HG02588 (cell line): ENCODE results near the gene OPRM1.
A peak's percentile ranks its signal among the peaks of the same experiment; 100 is the strongest.
"Not testable (repeated sequence)": the region's sequence is repeated elsewhere in the genome, so short reads cannot be mapped to it uniquely, and the experiment has no call there.

Experiments used
- ATAC-seq: cut with Tn5 transposase; IDR thresholded peaks from one replicate; pipeline ENCODE4 v1.9.1; 2021; ENCODE audit warnings: mild to moderate bottlenecking, moderate library complexity; ENCODE audit not compliant: unreplicated experiment

Gene OPRM1

DNA sequence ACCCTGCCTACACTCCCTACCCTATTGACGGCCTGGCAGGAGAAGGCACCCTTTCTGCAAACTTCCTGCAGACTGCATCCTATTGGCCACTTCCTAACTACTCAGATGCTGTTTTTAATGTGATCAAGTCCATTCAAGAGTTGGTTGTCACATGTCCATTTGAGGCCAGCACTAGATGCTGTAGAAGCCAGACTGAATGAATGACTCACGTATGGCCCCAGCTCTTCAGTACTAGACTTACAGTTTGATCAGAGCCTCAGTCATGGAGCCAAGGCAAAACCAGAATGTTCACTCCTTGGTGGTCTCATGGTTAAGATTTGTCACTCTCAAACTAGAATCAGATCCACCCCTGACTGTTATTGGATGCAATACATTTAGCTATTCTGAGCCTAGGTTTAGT is 101.7 kb downstream of the OPRM1 start:
- no peak for ATAC-seq

DNA sequence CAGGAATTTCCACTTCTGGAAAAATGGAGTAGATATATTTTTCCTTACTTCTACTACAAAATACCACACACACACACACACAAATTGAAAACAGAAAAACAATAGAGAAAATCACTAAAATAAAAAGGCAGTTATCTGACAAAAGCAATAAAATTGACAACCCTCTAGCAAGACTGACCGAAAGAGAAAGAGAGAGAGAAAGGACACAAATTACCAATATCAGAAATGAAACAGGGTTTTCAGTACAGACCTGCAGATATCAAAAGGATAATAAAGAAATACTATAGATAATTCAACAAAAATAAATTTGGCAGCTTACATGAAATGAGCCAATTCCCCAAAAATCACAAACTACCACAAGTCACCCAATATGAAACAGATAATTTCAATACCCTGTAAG is 104.7 kb downstream of the OPRM1 start:
- no peak for ATAC-seq

GRCh38 chr6:154154389-154154967 is 115.4 kb downstream of the OPRM1 start:
- ATAC-seq = no peak

DNA sequence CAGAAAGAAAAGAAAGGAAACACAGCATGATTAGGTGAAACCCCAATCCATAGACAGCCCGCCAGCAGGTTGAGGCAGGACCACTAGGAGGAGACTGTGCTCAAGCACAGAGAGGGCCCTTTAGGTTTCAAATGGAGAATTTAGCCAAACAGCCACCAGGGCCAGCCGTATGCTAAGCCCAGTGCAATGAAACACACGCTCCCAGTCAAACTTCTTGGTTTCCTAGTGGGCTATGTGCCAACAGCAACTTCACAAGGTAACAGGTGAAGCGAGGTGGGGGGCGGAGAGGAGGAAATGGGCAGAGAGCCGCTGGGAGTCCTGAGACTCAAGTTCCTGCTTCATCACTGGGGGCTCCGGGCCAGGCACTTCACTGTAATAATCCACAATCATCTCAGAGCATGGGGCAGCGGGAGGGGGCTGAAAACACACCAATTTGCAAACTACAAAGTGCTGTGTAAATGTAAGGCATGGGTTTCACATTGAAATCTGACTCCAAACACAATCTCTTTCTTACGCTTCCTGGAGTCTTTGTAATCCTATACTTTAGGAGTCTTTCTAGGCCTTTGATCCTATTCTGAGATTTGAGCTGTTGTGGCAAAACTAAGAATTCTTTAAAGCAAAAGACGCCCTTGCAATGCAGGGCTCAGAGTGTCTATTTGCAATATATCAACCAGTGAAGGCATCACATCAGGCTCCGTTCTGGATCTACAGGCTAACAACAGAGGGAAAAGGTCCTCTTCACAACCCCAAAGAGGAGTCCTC is 117.3 kb downstream of the OPRM1 start:
- ATAC-seq = peak; percentile 85

GRCh38 chr6:154157082-154157481 is 118.0 kb downstream of the OPRM1 start:
- ATAC-seq = peak; percentile 58

GRCh38 chr6:154157706-154158105 is 118.7 kb downstream of the OPRM1 start:
- ATAC-seq = no peak

GRCh38 chr6:154159126-154159525 is 120.1 kb downstream of the OPRM1 start:
- no peak for ATAC-seq

- peak; percentile 70 for ATAC-seq
Observed at GRCh38 chr6:154161689-154162088, 122.6 kb downstream of the OPRM1 start.

- ATAC-seq = no peak
Observed at GRCh38 chr6:154164397-154164796, 125.4 kb downstream of the OPRM1 start.

GRCh38 chr6:154165478-154165877 is 126.4 kb downstream of the OPRM1 start:
- ATAC-seq = no peak

DNA sequence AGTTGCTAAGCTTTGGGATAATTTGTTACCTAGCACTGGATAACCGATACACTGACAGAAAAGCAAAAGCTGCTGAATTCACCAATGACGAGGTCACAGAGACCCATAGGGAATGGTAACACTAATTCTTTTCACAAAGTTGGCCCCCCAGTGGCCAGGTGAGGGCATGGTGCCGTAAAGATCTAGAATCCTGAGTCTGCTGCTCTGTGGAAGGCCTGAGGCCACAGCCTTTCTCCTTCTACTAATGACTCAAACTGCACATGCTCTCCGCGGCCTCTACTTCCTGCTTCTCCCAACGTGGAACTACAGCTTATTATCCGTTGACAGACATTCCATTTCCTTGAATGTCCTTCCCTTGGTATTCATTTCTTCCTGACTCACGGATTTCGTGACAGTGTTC is 127.1 kb downstream of the OPRM1 start:
- ATAC-seq = no peak

- ATAC-seq = no peak
Observed at GRCh38 chr6:154167126-154167525, 128.1 kb downstream of the OPRM1 start.

- ATAC-seq = no peak
Observed at GRCh38 chr6:154169193-154169847, 130.3 kb downstream of the OPRM1 start.

DNA sequence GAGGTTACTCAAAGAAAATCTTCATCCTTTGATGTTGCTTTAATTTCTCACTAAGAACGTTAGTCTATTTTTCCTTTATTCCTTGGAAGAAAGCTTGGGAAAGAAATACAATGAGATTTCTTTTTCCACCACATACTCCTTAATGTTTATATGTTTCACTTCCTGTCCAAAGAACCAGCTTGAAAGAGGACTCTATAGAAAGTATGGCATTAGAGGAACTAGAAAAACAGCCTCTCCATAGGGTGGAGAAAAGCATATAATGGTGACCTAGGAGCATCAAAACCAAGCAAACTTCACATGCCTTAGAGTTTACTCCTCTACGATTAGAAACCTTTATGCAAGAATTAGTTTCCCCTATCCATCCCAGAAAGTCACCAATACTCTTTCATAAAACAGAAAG is 131.1 kb downstream of the OPRM1 start:
- no peak for ATAC-seq

GRCh38 chr6:154172393-154172792 is 133.4 kb downstream of the OPRM1 start:
- ATAC-seq = not testable (repeated sequence)

GRCh38 chr6:154179434-154179833 is 140.4 kb downstream of the OPRM1 start:
- ATAC-seq = no peak

DNA sequence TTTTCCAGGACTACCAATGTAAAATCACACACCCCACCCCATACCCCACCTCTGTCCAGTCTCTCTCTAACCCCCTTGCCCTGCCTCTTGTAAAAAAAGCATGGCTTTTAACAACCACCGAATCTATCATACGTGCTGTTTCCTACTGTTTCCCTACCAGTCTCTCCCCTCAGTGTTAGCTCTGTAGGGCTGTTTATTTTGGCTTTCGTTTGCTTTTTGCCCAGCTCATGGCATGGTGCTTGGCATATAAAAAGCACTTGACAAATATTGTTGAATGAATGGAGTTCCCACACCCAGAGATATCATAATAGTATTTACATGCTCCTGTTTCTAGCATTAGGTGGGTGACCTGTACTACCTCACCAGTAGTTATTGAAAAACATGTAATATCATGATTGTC is 148.2 kb downstream of the OPRM1 start:
- no peak for ATAC-seq

- no peak for ATAC-seq
Observed at GRCh38 chr6:154187714-154188113, 148.7 kb downstream of the OPRM1 start.

GRCh38 chr6:154196333-154196885 is 157.4 kb downstream of the OPRM1 start:
- ATAC-seq = no peak

DNA sequence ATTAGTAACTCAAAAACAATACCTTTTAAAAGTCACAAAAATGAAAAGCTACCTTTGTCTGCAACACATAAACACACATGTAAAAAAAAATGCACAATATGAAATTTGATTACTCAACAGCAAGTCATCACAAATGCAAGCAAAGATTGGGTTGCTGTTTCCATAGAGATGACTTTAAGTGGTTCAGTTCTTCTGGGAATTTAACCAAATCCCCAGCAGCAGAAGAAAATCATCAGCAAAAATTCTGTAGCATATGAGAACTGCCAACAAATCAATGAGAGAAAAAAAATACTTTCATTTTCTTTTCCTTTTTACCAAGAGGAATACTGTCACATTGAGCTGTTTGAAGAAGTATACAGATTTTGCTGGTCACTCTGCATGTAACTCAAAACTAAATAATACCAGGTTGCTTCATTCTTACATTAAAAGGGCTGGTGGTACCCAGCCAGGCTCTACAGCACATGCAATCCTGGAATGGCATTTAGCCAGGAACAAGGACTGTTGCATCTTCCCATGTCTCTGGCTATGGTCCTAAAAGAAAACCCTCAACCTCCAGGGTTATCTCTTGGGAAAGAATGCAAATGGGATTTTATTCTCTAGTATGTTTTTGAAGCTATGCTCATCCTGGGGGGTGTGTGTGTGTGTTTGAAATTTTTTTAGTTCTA is 158.3 kb downstream of the OPRM1 start:
- no peak for ATAC-seq

GRCh38 chr6:154201688-154202087 is 162.6 kb downstream of the OPRM1 start:
- not testable (repeated sequence) for ATAC-seq
